T-helper 1 cell treated with Interleukin-12 subunit alpha and Interleukin-12 subunit beta and Interleukin-4 antibody, amounts not matched to agents 30 ng/mL and 1 ng/mL, for 36 hours (primary cell): ENCODE measurements around the gene DBR1. TPM values are rescaled to one million over a fixed set of nuclear protein-coding genes. Genes with fewer than 3 reads are reported as not detected.

ENCODE experiments used
- intact Hi-C: fragments of 100-400 bp; cut with micrococcal nuclease; formaldehyde crosslinking; loops from one replicate; pipeline ENCODE4 v1.15.1; 2024
- total RNA-seq: library from RNA; stranded (reverse); gene quantifications from 2 replicates; pipeline ENCODE4 v1.2.3, GENCODE V29; 2022

DBR1 gene
- total RNA-seq, 1 donor from 2014 or later: 21.4 TPM

DNA sequence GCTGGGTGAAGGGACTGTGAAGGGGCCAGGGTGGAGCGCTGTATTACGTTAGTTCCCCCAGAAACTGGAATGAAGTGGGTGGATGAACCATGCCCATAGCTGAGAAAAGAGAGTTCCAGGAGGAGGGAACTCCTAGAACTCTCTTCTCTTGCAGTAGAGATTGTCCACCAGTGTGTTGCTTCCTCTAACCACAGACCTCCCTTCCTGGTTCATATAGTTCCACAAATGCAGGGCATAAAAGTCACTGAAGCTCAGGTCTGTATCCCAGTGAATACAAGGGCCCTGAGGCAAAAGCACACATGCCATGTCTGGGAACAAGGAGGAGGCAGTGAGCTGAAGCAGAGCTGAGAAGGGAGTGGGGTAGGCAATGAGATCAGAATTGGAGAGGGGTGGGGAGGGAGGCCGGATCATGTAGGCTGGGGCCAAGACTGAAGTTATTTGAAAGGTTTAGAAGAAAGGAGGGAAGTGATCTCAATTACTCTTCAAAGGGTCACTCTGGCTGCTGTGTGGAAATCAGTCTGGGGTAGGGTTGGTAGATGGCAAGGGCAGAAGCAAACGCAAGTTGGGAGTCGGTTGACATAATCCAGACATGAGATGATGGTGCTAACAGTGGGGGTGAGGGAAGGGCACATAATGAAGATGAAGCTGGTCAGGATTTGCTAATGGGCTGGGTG is 49.0 kb downstream of the DBR1 start:
- intact Hi-C loops: no loop called here

DNA sequence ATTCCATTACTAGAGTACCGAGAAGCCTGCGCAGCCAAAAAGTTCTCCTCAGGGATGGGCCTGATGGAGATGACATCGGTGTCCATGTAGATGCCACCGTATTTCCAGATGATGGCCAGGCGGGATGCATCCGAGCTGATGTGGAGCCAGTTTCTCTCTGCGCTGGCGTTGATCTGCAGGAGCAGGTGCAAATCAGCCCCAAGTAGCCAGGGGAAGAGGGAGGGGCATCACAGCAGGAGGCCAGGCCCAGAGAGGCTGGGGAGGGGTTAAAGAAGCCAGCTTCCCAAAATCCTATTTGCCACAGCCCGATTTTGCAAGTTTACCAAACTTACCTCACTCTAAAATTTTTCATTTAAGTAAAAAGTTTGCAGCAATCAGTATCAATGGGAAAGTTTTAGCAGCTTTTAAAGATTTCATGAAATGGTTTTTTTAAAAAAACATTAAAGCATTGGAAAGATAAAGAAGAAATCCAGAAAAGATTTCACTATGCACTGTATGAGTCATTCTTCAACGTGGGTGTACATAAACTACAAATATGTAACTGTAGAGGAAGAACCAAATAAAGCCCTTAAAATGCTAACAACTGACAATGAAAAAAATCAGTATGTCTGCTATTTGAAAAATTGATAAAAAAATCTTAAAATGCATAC is 49.9 kb downstream of the DBR1 start:
- intact Hi-C loops: no loop called here

DNA sequence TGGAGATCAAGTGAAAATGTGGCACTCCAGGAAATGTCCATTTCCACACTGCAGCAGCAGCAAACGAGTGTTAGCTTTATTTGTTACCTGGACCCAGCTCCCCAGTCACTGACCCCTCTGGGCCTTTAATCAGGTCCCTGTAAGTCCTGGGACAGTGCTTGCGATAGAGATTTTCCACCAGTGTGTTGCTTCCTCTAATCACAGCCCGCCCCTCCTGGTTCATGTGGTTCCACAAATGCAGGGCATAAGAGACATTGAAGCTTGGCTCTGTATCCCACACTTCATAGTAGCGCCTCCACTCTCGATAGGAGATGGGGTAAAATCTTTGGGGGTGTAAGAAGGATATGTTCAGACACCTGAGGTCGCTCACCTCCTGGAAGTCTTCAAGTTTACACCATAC is 50.5 kb downstream of the DBR1 start:
- intact Hi-C loops: no loop called here

DNA sequence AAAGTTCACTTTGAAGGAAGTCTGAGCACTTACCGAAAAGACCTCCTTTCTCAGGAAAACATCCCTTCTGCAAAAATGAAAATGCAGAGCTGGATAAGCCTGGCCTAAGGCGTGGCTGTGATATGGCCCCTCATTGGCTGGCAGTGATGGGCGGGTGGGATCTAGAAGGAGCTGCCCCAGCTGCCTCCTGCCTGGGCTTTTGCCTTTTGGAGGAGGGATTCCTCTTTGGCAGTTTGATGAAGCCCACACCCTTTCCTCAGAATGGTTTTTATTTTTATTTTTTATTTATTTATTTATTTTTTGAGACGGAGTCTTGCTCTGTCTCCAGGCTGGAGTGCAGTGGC is 55.3 kb downstream of the DBR1 start:
- intact Hi-C loops: loop anchor here (1.0 to 10.0 kb wide), 3 partner anchors 37 to 145 kb away; no protein-coding TSS in a partner anchor

DNA sequence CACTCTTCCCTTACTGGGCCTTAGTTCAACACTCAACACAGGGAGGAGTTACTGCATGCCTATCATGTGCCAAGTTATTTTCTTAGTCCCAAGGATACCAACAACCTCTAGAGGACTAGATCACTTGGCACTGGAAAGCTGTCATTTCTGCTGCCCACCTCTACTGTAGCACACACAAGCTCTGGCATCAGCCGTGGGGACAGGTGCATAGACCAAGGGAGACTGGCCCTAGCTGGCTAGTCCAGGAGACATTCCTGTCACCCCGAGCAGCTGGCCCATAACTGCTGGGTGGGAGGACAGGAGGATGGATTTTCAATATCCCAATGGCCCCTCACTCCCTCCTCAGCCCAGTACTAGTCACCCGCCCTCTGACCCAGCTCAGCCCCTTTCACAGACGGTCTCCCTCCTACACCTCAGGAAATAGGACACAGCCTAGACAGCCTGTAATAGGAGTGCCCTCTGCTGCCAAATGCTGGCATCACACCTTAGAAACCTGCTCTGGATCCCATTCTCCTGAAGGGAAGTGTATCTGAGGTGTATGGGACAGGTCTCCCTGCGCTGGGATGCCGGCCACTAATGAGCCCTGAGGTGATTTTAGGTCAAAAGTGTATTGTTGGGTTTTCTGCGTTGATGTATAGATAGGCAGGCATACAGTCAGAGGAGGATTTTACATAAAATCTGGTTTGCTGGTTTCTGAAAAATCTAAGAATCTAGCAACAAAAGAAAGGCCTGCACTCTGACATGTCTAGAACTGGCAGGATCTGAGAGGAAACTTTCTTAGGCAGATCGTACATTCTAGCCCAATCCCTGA is 55.9 kb downstream of the DBR1 start:
- intact Hi-C loops: loop anchor here (1.0 to 10.0 kb wide), 3 partner anchors 37 to 144 kb away; no protein-coding TSS in a partner anchor

DNA sequence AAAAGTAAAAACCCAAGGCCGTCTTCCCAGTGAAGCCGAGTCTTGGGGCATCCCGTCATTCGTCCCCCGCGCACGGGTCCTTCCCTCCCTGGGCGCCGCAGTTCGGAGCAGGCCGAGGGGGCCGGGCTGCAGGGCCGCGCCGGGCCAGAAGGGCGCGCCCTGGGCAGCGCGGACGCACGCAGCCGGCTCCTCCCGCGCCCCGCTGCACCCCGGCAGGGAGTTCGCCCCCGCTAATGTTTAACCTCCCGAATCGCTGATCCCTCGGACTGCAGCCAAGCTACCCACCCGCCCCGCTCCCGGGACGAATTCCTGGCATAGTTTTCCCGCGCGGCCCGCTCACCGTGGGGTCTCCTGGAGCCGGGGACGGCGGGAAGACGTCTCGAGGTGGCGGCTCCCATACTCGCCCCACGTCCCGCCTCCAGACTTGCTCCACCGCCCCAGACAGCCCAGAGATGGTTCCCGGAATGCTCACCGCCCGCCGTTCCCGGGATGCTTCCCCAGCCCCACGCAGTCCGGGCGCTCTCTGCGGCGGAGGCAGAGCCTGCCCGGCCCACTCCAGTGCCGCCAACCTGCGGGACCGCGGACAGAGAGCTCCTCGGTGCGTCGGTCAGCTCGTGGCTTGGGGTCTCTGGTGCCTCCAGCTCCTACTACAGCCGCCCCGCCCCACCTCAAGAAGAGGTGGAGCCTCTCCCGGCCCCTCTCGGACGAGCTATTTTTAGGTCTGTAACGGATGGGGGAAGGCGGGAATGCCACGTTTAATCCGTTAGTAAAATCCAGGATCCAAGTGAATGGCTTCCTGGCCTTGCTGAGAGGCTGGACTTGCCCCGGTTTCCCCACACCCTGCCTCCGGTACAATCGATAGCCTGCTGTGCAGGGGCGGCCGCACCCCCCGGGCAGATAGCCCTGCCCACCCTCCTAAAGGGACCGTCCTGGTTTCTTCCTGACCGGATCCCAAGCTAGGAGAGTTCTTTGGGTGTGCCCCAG is 59.4 kb downstream of the DBR1 start, which contains the start of gene DZIP1L:
TSS of gene DZIP1L (minus strand) at position 621 of the 984 bp plus-strand sequence. CDS start 11,637 bp downstream, outside the sequence.
- intact Hi-C loops: loop anchor here (5.0 to 10.0 kb wide), 2 partner anchors 33 to 140 kb away; no protein-coding TSS in a partner anchor

DNA sequence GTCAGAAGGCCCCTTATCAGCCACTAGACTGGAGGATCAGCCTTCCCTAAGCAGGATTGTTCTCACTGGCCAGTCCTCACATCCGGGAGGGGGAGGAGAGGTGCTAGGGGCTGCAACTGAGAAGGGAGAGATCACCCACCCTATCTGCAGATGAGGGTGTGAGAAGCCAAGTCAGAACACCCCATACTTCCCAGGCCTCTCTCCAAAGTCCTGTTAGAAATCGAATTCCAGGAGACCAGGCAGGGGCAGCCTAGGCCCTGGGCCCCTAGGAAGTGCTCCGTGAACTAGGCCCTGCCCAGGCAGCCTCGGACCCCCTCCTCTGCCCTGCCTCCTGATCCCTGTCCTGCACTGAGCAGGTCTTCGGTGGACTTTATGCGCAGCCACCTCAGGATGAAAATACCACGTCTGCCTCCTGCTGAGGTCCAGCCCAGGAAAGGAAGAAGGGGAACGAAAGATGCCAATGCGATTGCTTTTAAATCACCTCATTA is 60.2 kb downstream of the DBR1 start:
- intact Hi-C loops: loop anchor here (10.0 kb wide), 1 partner anchor 140 kb away; no protein-coding TSS in a partner anchor

DNA sequence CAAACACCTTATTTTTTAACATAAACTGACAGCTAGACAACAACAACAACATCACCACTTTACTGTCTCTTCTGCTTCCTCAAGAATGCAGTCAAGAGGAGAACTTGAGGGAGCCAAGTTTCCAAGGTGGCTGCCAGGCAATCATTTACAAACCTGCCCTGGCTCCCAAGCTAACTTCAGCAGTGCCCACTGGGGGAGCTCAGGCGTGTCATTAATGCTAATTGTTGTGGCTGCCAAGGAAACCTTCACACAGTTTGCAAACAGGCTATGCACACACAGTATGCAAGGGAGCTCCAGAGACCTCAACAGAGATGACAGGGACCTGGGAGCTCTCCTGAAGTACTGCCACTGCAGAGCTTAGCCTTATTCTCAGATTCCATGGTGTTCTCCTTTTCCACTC is 61.4 kb downstream of the DBR1 start:
- intact Hi-C loops: loop anchor here (10.0 kb wide), 1 partner anchor 139 kb away; no protein-coding TSS in a partner anchor

DNA sequence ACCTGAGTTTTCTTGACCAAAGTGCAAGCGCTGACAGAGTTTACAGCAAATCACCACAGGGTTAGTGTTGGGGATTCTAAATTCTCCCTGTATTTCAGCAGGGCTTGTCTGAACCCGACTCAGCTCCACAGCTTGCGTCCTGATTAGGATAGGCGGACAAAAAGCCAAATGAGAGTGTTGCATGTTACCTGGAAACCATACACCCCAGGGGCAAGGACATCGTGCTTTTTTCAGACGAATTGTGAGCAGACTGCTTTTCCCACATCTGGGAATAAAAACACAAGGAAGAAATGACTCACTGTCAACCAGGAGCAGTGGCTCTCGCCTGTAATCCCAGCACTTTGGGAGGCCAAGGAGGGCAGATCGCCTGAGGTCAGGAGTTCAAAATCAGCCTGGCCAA is 62.4 kb downstream of the DBR1 start:
- intact Hi-C loops: loop anchor here (10.0 kb wide), 1 partner anchor 138 kb away; no protein-coding TSS in a partner anchor

Other genes starting within 250 kb of the DBR1 start
- not detected in 2 replicates for gene CLDN18, start 164.8 kb downstream of the DBR1 start, total RNA-seq
- 0.15 TPM in 1 of 2 replicates, not detected in the other for gene DZIP1L, start 59.3 kb downstream of the DBR1 start, total RNA-seq
- not detected in 2 replicates for gene A4GNT, start 42.5 kb downstream of the DBR1 start, total RNA-seq
- 45.5 and 57.3 TPM in 2 replicates for gene ARMC8, start 12.4 kb upstream of the DBR1 start, total RNA-seq
- gene NME9, start 154.9 kb upstream of the DBR1 start, total RNA-seq: 0.71 TPM in 1 of 2 replicates, not detected in the other
- gene MRAS, start 173.7 kb upstream of the DBR1 start, total RNA-seq: not detected in 2 replicates